Stimulated activated CD4-positive, alpha-beta T cell treated with anti-CD3 and anti-CD28 coated beads, Interleukin-1b, Interleukin-23, amount 100 ng/mL, for 1 hour (primary cell): ENCODE measurements around the gene PCDHGA4.
"Not testable (repeated sequence)": the region's sequence is repeated elsewhere in the genome, so short reads cannot be mapped to it uniquely, and the experiment has no call there.

Experiments used
- DNase-seq, 2 donors: peaks; one replicate each; pipeline ENCODE4 v3.0.0-alpha.2; 2020; ENCODE audit warnings: low read depth in 2 of 2

Gene PCDHGA4

GRCh38 chr5:141349917-141350619, 4.8 kb upstream of the PCDHGA4 start, which contains the start of gene PCDHGB1:
Gene PCDHGB1 (plus strand): TSS chr5:141350099. CDS start chr5:141350261, 162 bp downstream.
- DNase-seq: no peak

- DNase-seq: no peak
Measured at GRCh38 chr5:141351591-141351990, 3.2 kb upstream of the PCDHGA4 start.

DNA sequence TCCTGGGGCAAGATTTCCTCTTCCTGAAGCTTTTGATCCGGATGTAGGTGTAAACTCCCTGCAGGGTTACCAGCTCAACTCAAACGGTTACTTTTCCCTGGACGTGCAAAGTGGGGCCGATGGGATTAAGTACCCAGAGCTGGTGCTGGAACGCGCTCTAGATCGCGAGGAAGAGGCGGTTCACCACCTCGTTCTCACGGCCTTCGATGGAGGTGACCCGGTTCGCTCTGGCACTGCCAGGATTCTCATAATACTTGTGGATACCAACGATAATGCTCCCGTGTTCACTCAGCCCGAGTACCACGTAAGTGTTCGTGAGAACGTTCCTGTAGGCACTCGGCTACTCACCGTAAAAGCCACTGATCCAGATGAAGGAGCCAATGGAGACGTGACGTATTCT, 820 bp downstream of the PCDHGA4 start:
- DNase-seq: no peak

GRCh38 chr5:141356133-141356532, 1.3 kb downstream of the PCDHGA4 start:
- no peak for DNase-seq

GRCh38 chr5:141356950-141357349, 2.1 kb downstream of the PCDHGA4 start:
- no peak for DNase-seq

- no peak for DNase-seq
Measured at GRCh38 chr5:141359790-141360426, 5.1 kb downstream of the PCDHGA4 start, which contains the start of gene PCDHGB2. Gene PCDHGB2 (plus strand): TSS chr5:141359994. CDS start chr5:141360136, 142 bp downstream.

DNA sequence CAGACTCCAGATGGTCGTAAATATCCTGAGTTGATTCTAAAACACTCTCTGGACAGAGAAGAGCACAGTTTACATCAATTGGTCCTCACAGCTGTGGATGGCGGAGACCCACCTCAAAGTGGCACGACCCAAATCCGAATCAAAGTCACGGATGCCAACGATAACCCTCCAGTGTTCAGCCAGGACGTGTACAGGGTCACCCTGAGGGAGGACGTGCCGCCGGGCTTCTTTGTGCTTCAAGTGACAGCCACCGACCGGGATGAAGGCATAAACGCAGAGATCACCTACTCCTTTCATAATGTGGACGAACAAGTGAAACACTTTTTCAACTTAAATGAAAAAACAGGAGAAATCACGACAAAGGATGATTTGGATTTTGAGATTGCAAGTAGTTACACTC, 5.9 kb downstream of the PCDHGA4 start:
- no peak for DNase-seq

GRCh38 chr5:141362719-141363118, 7.9 kb downstream of the PCDHGA4 start:
- DNase-seq: no peak

DNA sequence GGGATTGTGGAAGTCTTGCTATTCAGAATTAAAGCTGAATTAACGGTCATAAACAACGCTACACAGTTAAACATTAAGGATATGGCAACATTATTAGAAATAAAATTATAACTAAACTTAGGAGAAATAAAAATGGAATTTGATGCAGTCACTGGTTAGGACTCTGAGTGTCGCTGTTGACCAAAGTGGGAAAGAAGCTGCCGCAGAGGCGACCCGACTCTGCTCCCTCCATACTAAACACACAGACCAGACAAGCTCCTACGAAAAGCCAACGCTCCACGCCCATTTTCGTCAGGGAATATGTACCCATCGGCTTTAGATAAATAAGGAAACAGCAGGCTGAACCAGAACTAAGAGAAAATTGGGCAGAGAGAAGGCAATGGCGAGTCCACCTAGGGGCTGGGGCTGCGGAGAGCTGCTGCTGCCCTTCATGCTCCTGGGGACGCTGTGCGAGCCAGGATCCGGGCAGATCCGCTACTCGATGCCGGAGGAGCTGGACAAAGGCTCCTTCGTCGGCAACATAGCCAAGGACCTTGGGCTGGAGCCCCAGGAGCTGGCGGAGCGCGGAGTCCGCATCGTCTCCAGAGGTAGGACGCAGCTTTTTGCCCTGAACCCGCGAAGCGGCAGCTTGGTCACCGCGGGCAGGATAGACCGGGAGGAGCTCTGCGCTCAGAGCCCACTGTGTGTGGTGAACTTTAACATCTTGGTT, 9.3 kb downstream of the PCDHGA4 start, which contains the start of gene PCDHGA5:
TSS of gene PCDHGA5 (plus strand) at position 211 of the 709 bp plus-strand sequence. CDS start at position 380, 169 bp downstream.
- DNase-seq: no peak

GRCh38 chr5:141366016-141366896, 11.4 kb downstream of the PCDHGA4 start:
- DNase-seq: no peak

DNA sequence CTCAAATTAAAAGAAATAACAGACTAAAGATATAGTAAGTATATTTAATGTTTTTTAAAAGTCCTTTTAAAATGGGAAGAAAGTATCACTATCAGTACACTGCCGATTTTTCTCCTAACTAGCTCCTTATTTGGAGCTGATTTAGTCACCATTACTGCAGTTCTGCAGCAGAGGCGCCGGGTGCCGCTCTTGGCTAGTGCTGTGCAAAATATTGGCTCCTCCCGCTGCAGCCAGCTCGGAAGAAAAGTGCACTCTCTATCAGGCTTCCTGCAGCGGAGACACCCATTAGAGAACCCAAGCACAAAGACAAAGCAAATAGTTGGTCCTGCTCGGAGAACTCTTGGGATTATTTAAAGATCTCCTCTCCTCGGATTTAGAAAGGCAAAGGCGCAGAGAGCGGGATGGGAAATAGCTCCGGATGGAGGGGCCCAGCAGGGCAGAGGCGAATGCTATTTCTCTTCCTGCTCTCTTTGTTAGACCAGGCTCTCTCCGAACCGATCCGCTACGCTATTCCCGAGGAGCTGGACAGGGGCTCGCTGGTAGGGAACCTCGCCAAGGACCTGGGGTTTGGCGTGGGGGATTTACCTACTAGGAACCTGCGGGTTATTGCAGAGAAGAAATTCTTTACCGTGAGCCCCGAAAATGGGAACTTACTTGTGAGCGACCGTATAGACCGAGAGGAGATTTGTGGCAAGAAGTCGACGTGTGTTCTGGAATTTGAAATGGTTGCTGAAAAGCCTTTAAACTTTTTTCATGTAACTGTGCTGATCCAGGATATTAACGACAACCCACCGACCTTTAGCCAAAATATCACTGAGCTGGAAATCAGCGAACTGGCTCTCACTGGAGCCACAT, 15.4 kb downstream of the PCDHGA4 start, which contains the start of gene PCDHGB3:
TSS of gene PCDHGB3 (plus strand) at position 249 of the 855 bp plus-strand sequence. CDS start at position 402, 153 bp downstream.
- DNase-seq: no peak

- no peak for DNase-seq
Measured at GRCh38 chr5:141371572-141372475, 17.0 kb downstream of the PCDHGA4 start.

DNA sequence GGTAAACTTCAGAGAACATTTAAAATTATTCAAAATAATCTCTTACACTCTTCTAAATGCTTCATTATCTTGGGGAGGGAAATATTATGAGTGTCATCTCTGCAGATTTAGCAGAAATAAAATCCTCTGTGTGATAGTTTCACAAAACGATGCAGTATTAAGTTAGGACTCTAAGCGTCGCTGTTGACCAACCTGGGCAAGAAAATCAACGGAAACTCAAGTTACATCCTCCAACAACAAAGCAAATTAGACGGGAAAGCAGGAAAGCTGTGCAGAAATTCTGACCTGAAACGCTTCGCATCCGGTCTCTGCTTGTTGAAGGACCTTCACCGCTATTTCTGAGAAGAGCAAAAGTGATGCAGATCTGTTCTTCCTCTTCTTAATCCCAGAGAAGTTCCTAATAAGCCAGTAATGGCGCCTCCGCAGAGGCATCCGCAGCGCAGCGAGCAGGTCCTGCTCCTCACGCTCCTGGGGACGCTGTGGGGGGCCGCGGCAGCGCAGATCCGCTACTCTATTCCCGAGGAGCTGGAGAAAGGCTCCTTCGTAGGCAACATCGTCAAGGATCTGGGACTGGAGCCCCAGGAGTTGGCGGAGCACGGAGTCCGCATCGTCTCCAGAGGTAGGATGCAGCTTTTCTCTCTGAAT, 19.0 kb downstream of the PCDHGA4 start, which contains the start of gene PCDHGA6:
TSS of gene PCDHGA6 (plus strand) at position 219 of the 645 bp plus-strand sequence. CDS start at position 412, 193 bp downstream.
- DNase-seq: no peak

DNA sequence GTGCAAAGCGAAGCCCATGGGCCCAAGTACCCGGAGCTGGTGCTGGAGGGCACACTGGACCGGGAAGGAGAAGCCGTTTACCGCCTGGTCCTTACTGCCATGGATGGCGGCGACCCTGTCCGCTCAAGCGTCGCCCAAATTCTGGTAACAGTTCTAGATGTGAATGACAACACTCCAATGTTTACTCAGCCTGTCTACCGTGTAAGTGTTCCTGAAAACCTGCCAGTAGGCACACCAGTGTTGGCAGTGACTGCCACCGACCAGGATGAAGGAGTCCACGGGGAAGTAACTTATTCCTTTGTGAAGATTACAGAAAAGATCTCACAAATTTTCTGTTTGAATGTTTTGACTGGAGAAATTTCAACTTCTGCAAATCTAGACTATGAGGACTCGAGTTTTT, 19.8 kb downstream of the PCDHGA4 start:
- DNase-seq: no peak

DNA sequence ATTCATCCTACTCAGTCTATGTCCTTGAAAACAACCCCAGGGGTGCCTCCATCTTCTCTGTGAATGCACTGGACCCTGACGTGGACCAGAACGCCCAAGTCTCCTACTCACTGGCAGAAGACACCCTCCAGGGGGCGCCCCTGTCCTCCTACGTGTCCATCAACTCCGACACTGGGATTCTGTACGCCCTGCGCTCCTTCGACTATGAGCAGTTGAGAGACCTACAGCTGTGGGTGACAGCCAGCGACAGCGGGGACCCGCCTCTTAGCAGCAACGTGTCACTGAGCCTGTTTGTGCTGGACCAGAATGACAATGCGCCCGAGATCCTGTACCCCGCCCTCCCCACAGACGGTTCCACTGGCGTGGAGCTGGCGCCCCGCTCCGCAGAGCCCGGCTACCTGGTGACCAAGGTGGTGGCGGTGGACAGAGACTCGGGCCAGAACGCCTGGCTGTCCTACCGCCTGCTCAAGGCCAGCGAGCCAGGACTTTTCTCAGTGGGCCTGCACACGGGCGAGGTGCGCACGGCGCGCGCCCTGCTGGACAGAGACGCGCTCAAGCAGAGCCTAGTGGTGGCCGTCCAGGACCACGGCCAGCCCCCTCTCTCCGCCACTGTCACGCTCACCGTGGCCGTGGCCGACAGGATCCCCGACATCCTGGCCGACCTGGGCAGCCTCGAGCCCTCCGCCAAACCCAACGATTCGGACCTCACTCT, 20.8 kb downstream of the PCDHGA4 start:
- DNase-seq: not testable (repeated sequence)

GRCh38 chr5:141382469-141383294, 27.9 kb downstream of the PCDHGA4 start, which contains the start of gene PCDHGA7:
Gene PCDHGA7 (plus strand): TSS chr5:141382742. CDS start chr5:141382900, 158 bp downstream.
- no peak for DNase-seq

DNA sequence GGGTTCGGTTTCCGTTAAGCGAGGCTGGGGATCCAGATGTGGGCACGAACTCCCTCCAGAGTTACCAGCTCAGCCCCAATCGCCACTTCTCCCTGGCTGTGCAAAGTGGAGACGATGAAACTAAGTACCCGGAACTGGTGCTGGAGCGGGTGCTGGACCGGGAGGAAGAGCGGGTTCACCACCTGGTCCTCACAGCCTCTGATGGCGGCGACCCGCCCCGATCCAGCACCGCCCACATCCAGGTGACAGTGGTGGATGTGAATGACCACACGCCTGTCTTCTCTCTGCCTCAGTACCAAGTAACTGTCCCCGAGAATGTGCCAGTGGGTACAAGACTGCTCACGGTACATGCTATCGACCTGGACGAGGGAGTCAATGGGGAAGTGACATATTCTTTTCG, 28.5 kb downstream of the PCDHGA4 start:
- no peak for DNase-seq
